Glomerular endothelial cell (primary cell): ENCODE results near the gene MYO10. TPM values are rescaled to one million over a fixed set of nuclear protein-coding genes. Genes with fewer than 3 reads are reported as not detected.
A peak's percentile ranks its signal among the peaks of the same experiment; 100 is the strongest.

Source experiments
- DNase-seq: peaks from one replicate; pipeline ENCODE4 v3.0.0-alpha.2; 2011; ENCODE audit warnings: low read depth, low spot score; ENCODE audit errors: extremely low read depth
- total RNA-seq: library from RNA; depleted of rRNA; stranded (reverse); fragments of >200 nt; gene quantifications from 2 replicates; pipeline ENCODE4 v1.2.3, GENCODE V29; 2015

MYO10 gene
- total RNA-seq, 1 donor from 2014 or later = 167 TPM

DNA sequence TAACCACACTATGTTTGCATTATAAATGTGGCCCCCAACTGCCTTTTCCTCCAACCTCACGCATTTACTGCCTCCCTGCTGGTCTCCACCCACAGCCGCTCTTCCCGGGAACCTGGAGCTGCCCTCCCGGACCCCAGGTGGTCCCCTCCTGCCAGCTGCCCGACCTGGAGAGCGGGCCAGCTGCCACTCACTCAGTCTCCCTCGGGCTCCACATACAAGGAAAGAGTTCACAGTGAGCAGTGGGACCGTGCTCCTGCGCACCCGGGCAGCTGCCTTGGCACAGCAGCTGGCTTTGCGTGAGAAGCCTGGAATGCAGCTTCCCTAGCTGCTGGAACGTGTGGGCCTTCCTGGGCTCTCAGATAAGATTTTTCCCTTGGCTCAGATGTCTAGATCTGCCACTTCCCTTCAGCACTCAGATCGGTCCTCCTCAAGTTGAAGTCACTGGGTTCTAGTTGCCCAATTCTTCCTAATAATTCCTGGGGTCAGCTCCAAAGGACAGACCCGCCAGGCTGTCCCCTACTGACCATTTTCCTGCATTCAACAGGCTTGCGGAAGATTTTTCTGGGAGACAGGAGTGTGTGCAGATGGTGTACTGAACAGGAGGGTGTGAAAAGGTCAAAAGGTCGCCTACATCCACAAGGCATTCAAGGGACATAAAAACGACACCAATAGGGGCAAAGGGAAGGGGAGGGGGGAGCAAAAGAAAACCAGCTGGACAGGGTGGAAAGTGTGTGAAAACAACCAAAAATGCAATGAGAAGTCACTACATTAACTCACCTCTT lies 69.1 kb downstream of the MYO10 start:
- DNase-seq = no peak

DNA sequence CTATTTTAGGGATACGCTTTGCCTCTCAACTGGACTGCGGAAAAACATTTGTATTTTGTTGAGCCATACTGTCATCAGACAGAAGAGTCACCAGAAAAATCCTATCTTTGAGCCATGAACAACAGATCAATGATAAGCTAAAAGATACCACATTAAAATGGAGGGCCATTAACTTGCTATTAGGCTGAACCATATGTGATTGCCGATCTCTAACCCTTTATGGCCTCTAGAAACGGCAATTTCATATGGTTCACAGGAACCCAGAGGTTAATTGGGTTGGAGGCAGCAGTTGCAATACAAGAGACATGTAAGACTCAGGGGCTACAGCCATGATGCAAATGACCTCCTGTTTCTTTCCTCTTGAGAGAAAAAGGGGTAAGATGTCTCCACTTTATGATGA lies 69.8 kb downstream of the MYO10 start:
- DNase-seq = no peak

GRCh38 chr5:16865151-16865550 lies 70.9 kb downstream of the MYO10 start:
- DNase-seq = no peak

- no peak for DNase-seq
Observed at GRCh38 chr5:16864631-16865131, 71.4 kb downstream of the MYO10 start.

DNA sequence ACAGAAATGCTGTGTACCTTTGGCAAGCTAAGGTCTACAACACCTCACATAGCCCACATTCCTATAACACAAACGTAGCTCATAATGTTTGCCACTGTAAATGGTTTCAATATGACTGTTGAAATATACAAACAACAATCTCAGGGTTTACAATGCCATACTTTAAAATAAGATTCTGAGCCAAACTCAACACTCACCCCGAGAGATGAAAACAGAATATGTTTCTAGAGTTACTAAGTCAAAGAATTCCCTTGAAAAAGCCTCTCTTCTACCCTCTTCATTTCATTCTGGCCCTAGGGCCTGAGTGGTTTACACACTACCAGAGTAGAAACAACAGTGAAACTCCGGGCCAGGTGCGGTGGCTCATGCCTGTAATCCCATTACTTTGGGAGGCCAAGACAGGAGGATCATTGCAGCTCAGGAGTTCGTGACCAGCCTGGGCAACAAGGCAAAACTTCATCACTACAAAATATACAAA lies 72.6 kb downstream of the MYO10 start:
- DNase-seq = no peak

- DNase-seq = no peak
Observed at GRCh38 chr5:16862777-16863176, 73.3 kb downstream of the MYO10 start.

DNA sequence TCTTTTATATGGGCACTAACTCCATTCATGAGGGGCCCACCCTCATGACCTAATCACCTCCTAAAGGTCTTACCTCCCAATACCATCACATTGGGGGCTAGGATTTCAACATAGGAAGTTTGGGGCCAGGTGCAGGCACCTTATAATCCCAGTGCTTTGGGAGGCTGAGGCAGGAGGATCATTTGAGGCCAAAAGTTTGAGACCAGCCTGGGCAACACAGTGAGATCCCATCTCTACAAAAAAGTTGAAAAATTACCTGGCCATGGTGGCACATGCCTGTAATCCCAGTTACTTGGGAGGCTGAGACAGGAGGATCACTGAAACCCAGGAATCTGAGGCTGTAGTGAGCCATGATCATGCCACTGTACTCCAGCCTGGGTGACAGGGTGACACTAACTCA lies 76.7 kb downstream of the MYO10 start:
- DNase-seq = no peak

- DNase-seq = no peak
Observed at GRCh38 chr5:16858151-16858550, 77.9 kb downstream of the MYO10 start.

GRCh38 chr5:16857635-16858034 lies 78.5 kb downstream of the MYO10 start:
- no peak for DNase-seq

DNA sequence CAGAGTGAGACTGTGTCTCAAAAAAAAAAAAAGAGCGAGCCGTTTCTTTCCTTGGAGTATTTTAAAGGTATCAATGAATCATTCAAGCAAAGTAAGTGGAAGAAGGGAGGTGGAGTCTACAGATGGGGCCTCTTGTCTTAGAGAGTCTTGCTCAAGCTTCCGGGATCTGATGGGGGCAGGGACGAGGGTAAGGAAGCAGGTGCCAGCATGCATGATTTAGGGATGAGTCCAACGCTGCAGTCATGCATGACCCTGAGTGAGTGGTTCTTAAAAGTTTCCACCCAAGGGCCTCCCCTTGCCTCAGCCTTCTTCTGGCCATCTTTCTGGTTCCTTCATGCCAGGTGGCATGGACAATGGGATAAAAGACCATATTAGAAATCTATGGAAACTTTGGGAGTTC lies 79.6 kb downstream of the MYO10 start:
- DNase-seq = no peak

DNA sequence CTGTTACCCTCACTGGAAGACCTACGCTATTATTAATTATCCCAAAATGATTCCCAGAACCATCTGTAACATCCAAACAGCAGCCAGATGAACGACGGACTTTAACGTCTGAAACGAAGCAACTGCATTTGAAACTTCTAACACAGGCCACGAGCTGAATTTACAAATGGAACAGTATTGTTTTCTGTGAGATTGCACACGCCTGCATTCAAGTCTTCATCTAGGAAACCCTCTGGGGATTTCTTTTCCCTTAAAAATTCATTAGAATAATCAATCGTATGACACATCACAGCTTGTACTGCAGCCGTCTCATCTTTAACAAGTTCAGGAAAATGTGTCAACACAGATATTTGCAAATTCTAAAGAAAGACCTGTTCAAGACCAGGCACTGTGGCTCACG lies 80.2 kb downstream of the MYO10 start:
- DNase-seq = no peak

- peak; percentile 56 for DNase-seq
Observed at GRCh38 chr5:16855485-16855884, 80.6 kb downstream of the MYO10 start.

DNA sequence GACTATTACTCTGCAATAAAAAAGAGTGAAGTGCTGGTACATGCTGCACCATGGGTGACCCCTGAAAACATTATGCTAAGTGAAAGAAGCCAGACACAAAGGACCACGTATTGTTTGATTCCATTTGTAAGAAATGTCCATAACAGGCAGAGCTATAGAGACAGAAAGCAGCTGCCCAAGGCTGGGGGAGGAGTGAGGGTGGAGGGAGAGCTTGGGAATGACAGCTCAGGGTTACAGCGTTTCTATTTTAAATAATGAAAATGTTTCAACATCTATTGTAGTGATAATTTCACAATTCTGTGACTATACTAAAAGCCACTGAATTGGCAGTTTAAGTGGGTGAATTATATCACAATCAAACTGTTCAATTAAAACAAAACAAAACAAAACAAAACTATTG lies 81.7 kb downstream of the MYO10 start:
- no peak for DNase-seq

DNA sequence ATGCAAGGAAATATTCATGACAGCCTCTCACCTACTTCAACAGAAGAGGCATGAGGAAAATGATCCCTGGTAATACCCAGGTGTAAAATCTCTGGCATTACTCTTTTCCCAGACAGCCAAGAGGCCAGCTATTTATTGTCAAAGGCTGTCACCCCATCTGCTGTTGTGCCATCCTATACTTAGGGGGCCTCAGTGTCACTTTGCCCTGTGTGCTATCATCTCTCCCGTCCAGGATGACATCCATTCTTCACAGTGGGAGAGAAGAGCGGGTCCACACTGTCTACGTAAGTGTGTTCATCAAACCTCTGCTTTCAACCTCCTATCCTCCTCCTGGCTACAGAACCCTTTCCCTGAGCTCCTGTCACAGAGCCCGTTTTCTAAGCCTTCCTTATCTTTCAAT lies 82.6 kb downstream of the MYO10 start:
- DNase-seq = no peak

- DNase-seq = no peak
Observed at GRCh38 chr5:16852251-16853005, 83.7 kb downstream of the MYO10 start.

- DNase-seq = no peak
Observed at GRCh38 chr5:16849775-16850174, 86.3 kb downstream of the MYO10 start.

DNA sequence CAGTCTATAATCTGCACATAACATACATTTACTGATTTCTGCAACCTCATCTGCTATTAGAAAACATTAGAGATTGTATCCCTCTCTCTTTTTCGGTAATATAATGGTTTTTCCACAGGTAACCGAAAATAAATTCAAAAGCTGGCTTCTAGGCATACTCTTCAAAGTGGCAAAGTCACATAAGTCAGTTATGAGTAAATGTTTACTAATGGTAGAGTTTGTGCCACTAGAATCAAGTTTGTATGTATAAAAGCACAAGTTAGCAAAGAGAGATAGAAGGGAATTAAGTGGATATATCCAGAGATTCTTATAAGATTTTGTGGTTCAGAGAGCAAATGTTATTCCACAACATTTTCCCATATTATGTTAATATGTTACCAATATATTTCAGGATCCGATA lies 86.9 kb downstream of the MYO10 start:
- no peak for DNase-seq

GRCh38 chr5:16844952-16845351 lies 91.1 kb downstream of the MYO10 start:
- no peak for DNase-seq

GRCh38 chr5:16842896-16843295 lies 93.2 kb downstream of the MYO10 start:
- DNase-seq = no peak

DNA sequence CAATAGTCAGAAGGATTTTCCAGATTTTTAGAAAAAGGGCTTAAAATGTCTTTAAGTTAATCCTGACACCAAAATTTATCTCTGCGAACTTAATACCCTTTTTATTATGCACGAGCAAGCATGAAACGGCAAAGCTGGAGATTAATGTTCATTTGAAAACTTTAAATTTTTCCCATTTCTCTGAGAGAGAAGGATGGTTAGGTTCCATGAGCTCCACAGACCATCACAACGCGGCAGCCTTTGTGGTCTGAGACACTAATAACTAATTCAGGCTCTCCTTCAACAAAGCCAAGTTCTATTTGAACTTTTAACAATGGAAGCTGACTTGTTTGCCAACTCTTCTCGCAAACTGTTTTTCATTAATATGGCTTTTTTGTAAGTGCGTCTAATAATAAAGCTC lies 94.7 kb downstream of the MYO10 start:
- no peak for DNase-seq

GRCh38 chr5:16837305-16837704 lies 98.8 kb downstream of the MYO10 start:
- no peak for DNase-seq

GRCh38 chr5:16834029-16834428 lies 102.1 kb downstream of the MYO10 start:
- no peak for DNase-seq
